H1 (cell line): Measurements from ENCODE around the gene WTIP. TPM values are rescaled to one million over a fixed set of nuclear protein-coding genes. Genes with fewer than 3 reads are reported as not detected.

Source experiments
- CTCF ChIA-PET: fragments of 300-600 bp; sonication (Branson Sonifier 250); formaldehyde crosslinking; loops from one replicate; lab custom pipeline; 2021; ENCODE audit not compliant: partially characterized antibody; lab: Charles Lee
- POLR2A ChIA-PET: fragments of 300-600 bp; sonication (Branson Sonifier 250); formaldehyde crosslinking; loops from one replicate; lab custom pipeline; 2021; ENCODE audit warnings: inconsistent platforms; ENCODE audit not compliant: partially characterized antibody; lab: Charles Lee
- DNase-seq, 2 experiments: peaks; one replicate each; pipeline versions ENCODE4 v3.0.0 to v3.0.0-alpha.2; 2010 to 2022; ENCODE audit warnings: low spot score in 2 of 2, low read depth in 1 of 2, mixed read lengths in 1 of 2
- FAIRE-seq: peaks from 2 replicates; lab custom pipeline; 2011; peaks lifted over from hg19 to GRCh38; lab: Jason Lieb, UNC
- H2AFZ ChIP-seq: 2 replicates; pipeline ENCODE4 v1.8.1; 2012; ENCODE audit warnings: low read length, inconsistent platforms
- H2AK5ac ChIP-seq: 2 replicates; pipeline ENCODE4 v1.6.1; 2013; ENCODE audit warnings: low read depth, low read length
- H2BK120ac ChIP-seq: replicated peaks from 2 replicates; pipeline ENCODE3; 2013; ENCODE audit warnings: low read depth, low read length, inconsistent platforms
- H2BK12ac ChIP-seq: 2 replicates; pipeline ENCODE4 v1.6.1; 2013; ENCODE audit warnings: low read depth, low read length
- H2BK15ac ChIP-seq: 2 replicates; pipeline ENCODE4 v1.6.1; 2013; ENCODE audit warnings: low read length
- H2BK20ac ChIP-seq: 2 replicates; pipeline ENCODE4 v1.6.1; 2013; ENCODE audit warnings: low read length
- H2BK5ac ChIP-seq: 2 replicates; pipeline ENCODE4 v1.6.1; 2013; ENCODE audit warnings: low read depth, low read length
- H3K14ac ChIP-seq: 2 replicates; pipeline ENCODE4 v1.6.1; 2013; ENCODE audit warnings: inconsistent platforms; ENCODE audit not compliant: insufficient read length
- H3K18ac ChIP-seq: 2 replicates; pipeline ENCODE4 v1.6.1; 2013; ENCODE audit warnings: low read length; ENCODE audit errors: extremely low read depth
- H3K23ac ChIP-seq: 2 replicates; pipeline ENCODE4 v1.6.1; 2013; ENCODE audit warnings: inconsistent platforms; ENCODE audit not compliant: insufficient read length
- H3K23me2 ChIP-seq: 2 replicates; pipeline ENCODE4 v1.6.1; 2013; ENCODE audit warnings: low read depth, low read length
- H3K27ac ChIP-seq: 2 replicates; pipeline ENCODE4 v1.6.1; 2011; ENCODE audit warnings: low read depth, low read length, inconsistent platforms
- H3K27me3 ChIP-seq, 4 experiments: replicated peaks in 1 of 4; 1 replicate in 1 of 4; 2 replicates in 3 of 4; pipeline versions ENCODE4 v1.6.1 to v1.8.1; 2011 to 2013; ENCODE audit warnings: low read length in 3 of 4, mild to moderate bottlenecking in 3 of 4, inconsistent platforms in 2 of 4, mixed read lengths in 2 of 4, moderate library complexity in 1 of 4; ENCODE audit not compliant: control insufficient read depth in 3 of 4, insufficient read depth in 3 of 4; ENCODE audit errors: extremely low read depth in 1 of 4
- H3K36me3 ChIP-seq, 4 experiments: 2 replicates each; pipeline versions ENCODE4 v1.6.1 to v1.8.1; 2011 to 2013; ENCODE audit warnings: mild to moderate bottlenecking in 4 of 4, low read length in 3 of 4, moderate library complexity in 2 of 4, control low read depth in 1 of 4, inconsistent platforms in 1 of 4; ENCODE audit not compliant: insufficient read depth in 4 of 4, control insufficient read depth in 2 of 4
- H3K4ac ChIP-seq: replicated peaks from 2 replicates; pipeline ENCODE3; 2013; ENCODE audit warnings: low read length, low read depth, mixed read lengths, inconsistent platforms; ENCODE audit not compliant: insufficient read length
- H3K4me1 ChIP-seq, 4 experiments: replicated peaks in 1 of 4; 1 replicate in 1 of 4; 2 replicates in 3 of 4; pipeline versions ENCODE4 v1.6.1 to v1.8.1; 2011 to 2013; ENCODE audit warnings: low read length in 3 of 4, inconsistent platforms in 2 of 4, mixed read lengths in 1 of 4; ENCODE audit not compliant: insufficient read depth in 4 of 4, control insufficient read depth in 3 of 4
- H3K4me2 ChIP-seq, 2 experiments: 2 replicates each; pipeline versions ENCODE4 v1.6.1 to v1.8.1; 2011 to 2013; ENCODE audit warnings: low read depth in 2 of 2, low read length in 2 of 2, control low read depth in 1 of 2, inconsistent platforms in 1 of 2, mild to moderate bottlenecking in 1 of 2; ENCODE audit not compliant: insufficient read depth in 1 of 2
- H3K4me3 ChIP-seq, 4 experiments: fragments of 200-600, 300-600 bp in 1 of 4; sonication (generic), shearing (Covaris generic), sonication (Bioruptor Twin) in 1 of 4; 2 replicates each; pipeline versions ENCODE4 v1.5.1 to v1.8.1; 2011 to 2016; ENCODE audit warnings: low read length in 4 of 4, low read depth in 3 of 4, control low read depth in 2 of 4, inconsistent platforms in 2 of 4, mild to moderate bottlenecking in 2 of 4, mixed read lengths in 1 of 4, moderate library complexity in 1 of 4; ENCODE audit not compliant: insufficient read depth in 2 of 4; ENCODE audit errors: extremely low read depth in 1 of 4
- H3K56ac ChIP-seq: replicated peaks from 2 replicates; pipeline ENCODE3; 2013; ENCODE audit warnings: low read depth, mild to moderate bottlenecking, mixed read lengths, low read length, inconsistent platforms; ENCODE audit not compliant: insufficient read length
- H3K79me1 ChIP-seq: 2 replicates; pipeline ENCODE4 v1.6.1; 2013; ENCODE audit warnings: low read depth, low read length, control low read depth
- H3K79me2 ChIP-seq, 2 experiments: 2 replicates each; pipeline versions ENCODE4 v1.6.1 to v1.8.1; 2012 to 2013; ENCODE audit warnings: low read length in 2 of 2, mild to moderate bottlenecking in 2 of 2, inconsistent platforms in 1 of 2; ENCODE audit not compliant: insufficient read depth in 2 of 2, control insufficient read depth in 1 of 2
- H3K9ac ChIP-seq, 4 experiments: replicated peaks in 1 of 4; 1 replicate in 1 of 4; 2 replicates in 3 of 4; pipeline versions ENCODE4 v1.6.1 to v1.8.1; 2011 to 2013; ENCODE audit warnings: low read depth in 3 of 4, low read length in 3 of 4, control low read depth in 2 of 4, mild to moderate bottlenecking in 2 of 4, moderate library complexity in 2 of 4, inconsistent platforms in 1 of 4; ENCODE audit errors: extremely low read depth in 1 of 4
- H3K9me3 ChIP-seq, 2 experiments: 2 replicates each; pipeline versions ENCODE4 v1.6.1 to v1.8.1; 2012 to 2013; ENCODE audit warnings: mild to moderate bottlenecking in 2 of 2, moderate library complexity in 2 of 2, control low read depth in 1 of 2, inconsistent platforms in 1 of 2, low read depth in 1 of 2, low read length in 1 of 2, mixed read lengths in 1 of 2; ENCODE audit not compliant: insufficient read depth in 2 of 2
- H4K20me1 ChIP-seq, 2 experiments: replicated peaks in 1 of 2; 2 replicates each; pipeline versions ENCODE3 to v1.8.1; 2011 to 2013; ENCODE audit warnings: inconsistent platforms in 2 of 2, low read length in 2 of 2, mild to moderate bottlenecking in 1 of 2; ENCODE audit not compliant: insufficient read depth in 2 of 2, control insufficient read depth in 1 of 2
- H4K5ac ChIP-seq: 2 replicates; pipeline ENCODE4 v1.6.1; 2013; ENCODE audit warnings: low read length, low read depth, mixed read lengths, inconsistent platforms; ENCODE audit not compliant: insufficient read length
- H4K8ac ChIP-seq: 2 replicates; pipeline ENCODE4 v1.8.0; 2013; ENCODE audit warnings: mild to moderate bottlenecking, moderate library complexity, low read length, inconsistent platforms; ENCODE audit not compliant: insufficient read depth; ENCODE audit errors: extremely low read depth
- H4K91ac ChIP-seq: replicated peaks from 2 replicates; pipeline ENCODE3; 2013; ENCODE audit warnings: low read length, mixed read lengths, inconsistent platforms; ENCODE audit not compliant: insufficient read length
- CHD1 ChIP-seq: IDR thresholded peaks from 2 replicates; pipeline ENCODE4 v1.6.1; 2012; ENCODE audit warnings: low read depth, low read length, improper control_type of control experiment
- CREB1 ChIP-seq: IDR thresholded peaks from 2 replicates; pipeline ENCODE4 v1.6.1; 2012; ENCODE audit warnings: inconsistent platforms
- JUN ChIP-seq: IDR thresholded peaks from 2 replicates; pipeline ENCODE4 v1.6.1; 2011; ENCODE audit warnings: low read depth, mild to moderate bottlenecking, improper control_type of control experiment, low read length
- POLR2AphosphoS5 ChIP-seq: IDR thresholded peaks from 2 replicates; pipeline ENCODE4 v1.6.1; 2011; ENCODE audit warnings: low read depth, low read length
- WGBS, 2 experiments: shearing (Covaris generic) in 1 of 2; methylation state at CpG; one replicate each; pipeline versions ENCODE4 v1.1.6 to v1.1.7; 2013 to 2015; ENCODE audit warnings: low lambda C conversion rate in 2 of 2, mixed read lengths in 2 of 2, inconsistent platforms in 1 of 2, low coverage in 1 of 2, missing lambda C conversion rate in 1 of 2; ENCODE audit not compliant: insufficient replicate concordance in 2 of 2, insufficient coverage in 1 of 2, insufficient read length in 1 of 2; ENCODE audit errors: extremely low coverage in 1 of 2, missing lambda C conversion rate in 1 of 2; 5-methylcytosine and 5-hydroxymethylcytosine counted together
- polyA plus RNA-seq, 7 experiments: library from polyadenylated mRNA; depleted of rRNA in 3 of 7; stranded (reverse) in 5 of 7; unstranded in 2 of 7; fragments of >200 nt in 5 of 7; fragments of 200-250 nt in 2 of 7; gene quantifications; 1 replicate in 5 of 7; 2 replicates in 1 of 7; 4 replicates in 1 of 7; pipeline versions ENCODE4 v1.2.1 to v1.2.3, GENCODE V29; 2011 to 2013; ENCODE audit warnings: missing spikeins in 2 of 7, mixed read lengths in 2 of 7
- total RNA-seq: library from RNA; stranded (reverse); fragmentation: NEBNext Ultra II Directional; extraction: Animal tissue kit (Norgen Biotek cat#: 25700); gene quantifications from 2 replicates; pipeline ENCODE4 v1.2.1, GENCODE V29; 2021

The WTIP gene
- total and polyA plus RNA-seq, 2 of the 8 experiments (the other 6 are each of a cell fraction or from before 2014, with no cell fraction given): 8.7 to 15.4 TPM

DNA sequence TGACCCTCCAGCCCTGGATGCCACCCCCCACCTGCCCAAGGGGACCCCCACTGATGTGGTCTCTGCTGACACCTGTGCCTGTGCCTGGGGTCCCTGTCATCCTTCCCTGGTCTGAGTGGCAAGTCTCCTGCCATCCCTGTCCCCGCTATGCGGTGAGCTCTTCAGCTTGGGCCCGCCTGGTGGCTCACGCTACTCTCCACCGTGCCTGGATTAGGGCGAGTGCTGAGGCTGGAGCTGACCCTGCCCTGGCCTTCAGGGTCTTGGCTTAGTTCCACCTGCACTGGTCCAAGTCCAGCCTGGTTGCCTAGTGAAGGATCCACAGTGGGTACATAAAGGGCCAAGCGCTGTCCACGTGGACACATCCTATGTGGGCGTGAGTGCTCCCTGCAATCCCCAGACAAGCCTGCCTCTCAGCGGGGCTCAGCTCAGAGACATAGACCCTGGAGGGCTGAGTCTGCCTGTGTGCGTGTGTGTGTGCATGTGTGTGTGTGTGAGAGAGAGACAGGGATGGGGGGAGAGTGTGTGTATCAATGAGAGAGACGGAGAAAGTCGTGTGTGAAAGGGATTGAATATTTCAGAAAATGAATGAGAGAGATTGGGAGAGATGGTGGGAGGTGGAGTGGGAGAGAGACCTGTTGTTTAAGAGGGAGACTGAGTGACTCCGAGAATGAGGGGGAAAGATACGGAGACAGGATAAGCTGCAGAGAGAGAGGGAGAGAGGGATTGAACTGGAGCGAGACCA lies 22.1 kb downstream of the WTIP start:
- no peak for FAIRE-seq
- no peak overlapping the region for H3K18ac ChIP-seq
- WGBS, 2 experiments: 88 to 100% methylated on average over 3 to 16 of the region's 16 CpGs

More for the DNA sequence above, 22.1 kb downstream of the WTIP start:
- H3K27ac ChIP-seq: no peak overlapping the region
- H3K23me2 ChIP-seq: peaks cover 2% of the 10 kb centered on the region; the same call in 1 of the 2 replicates
- H2BK12ac ChIP-seq: no peak overlapping the region
- H4K91ac ChIP-seq: no peak overlapping the region
- ChIA-PET CTCF (interaction anchor here (0.6 to 1.7 kb wide), 5 partner anchors 9 to 78 kb away, joined by 3 to 5 read pairs (median 5); no protein-coding TSS in a partner anchor), POLR2A (interaction anchor here (1.0 to 3.2 kb wide), 5 partner anchors 12 to 496 kb away, joined by 3 to 11 read pairs (median 5); partner anchors contain the start of genes GRAMD1A and WTIP)
- no peaks in the 10 kb centered on the region for H3K79me2 ChIP-seq
- H2BK5ac ChIP-seq: no peak overlapping the region
- peaks cover 0 to 3% of the 10 kb centered on the region in 2 experiments for H4K20me1 ChIP-seq
- H3K23ac ChIP-seq: no peak overlapping the region
- no peaks in the 10 kb centered on the region; a peak in 2 of 8 replicates for H3K36me3 ChIP-seq
- H3K9ac ChIP-seq: no peak overlapping the region
- no peak overlapping the region; a peak in 1 of 4 replicates for H3K4me2 ChIP-seq
- no peak overlapping the region for H3K14ac ChIP-seq
- H2BK15ac ChIP-seq: no peak overlapping the region
- H3K4me3 ChIP-seq: no peak overlapping the region
- DNase-seq: peak in 1 of 2 experiments; percentile 28
- no peaks in the 10 kb centered on the region for H3K27me3 ChIP-seq
- peaks cover 0 to 8% (median 7%) of the 10 kb centered on the region in 4 experiments; a peak in 5 of 7 replicates for H3K4me1 ChIP-seq
- no peak overlapping the region for H3K4ac ChIP-seq
- H4K5ac ChIP-seq: no peak overlapping the region
- no peak overlapping the region for H2BK120ac ChIP-seq
- no peaks in the 10 kb centered on the region for H3K9me3 ChIP-seq
- H3K79me1 ChIP-seq: no peaks in the 10 kb centered on the region
- H2AFZ ChIP-seq: no peak overlapping the region
- no peak overlapping the region for H2AK5ac ChIP-seq
- no peak overlapping the region for H2BK20ac ChIP-seq
- H3K56ac ChIP-seq: no peak overlapping the region
- no peak overlapping the region for H4K8ac ChIP-seq
- TF ChIP-seq POLR2AphosphoS5 (no peak), JUN (no peak), CREB1 (no peak), CHD1 (no peak)
